IPS-NIHi11 (cell line): ENCODE data around the gene CCDC88A.
"Not testable (repeated sequence)": the region's sequence is repeated elsewhere in the genome, so short reads cannot be mapped to it uniquely, and the experiment has no call there.

Experiments used
- DNase-seq: peaks from one replicate; pipeline ENCODE4 v3.0.0; 2012; ENCODE audit warnings: mixed read lengths, low spot score

Gene CCDC88A

GRCh38 chr2:55419679-55420438 lies at the start of gene CCDC88A:
Gene CCDC88A, minus strand, starts transcription at chr2:55419856. Its CDS starts 777 bp downstream, at chr2:55419079.
- peak; percentile 96 for DNase-seq

DNA sequence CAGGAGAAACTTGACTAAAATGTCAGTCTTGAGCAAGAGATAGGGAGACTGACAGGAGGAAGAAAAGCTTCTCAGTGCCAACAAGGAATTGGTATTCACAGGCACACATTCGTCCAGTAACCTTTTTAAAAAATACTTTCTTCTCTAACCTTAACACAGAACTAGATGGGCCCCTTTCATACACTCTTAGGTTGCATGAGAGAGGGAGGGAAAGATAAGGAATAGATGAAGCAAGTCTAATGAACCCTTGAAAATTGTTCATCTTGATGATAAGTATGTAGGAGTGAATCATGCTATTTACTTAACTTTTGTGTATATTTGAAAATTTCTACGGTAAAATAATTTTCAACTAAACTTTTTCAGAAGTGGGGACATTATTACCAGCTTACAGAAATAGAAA lies 42.0 kb upstream of the CCDC88A start:
- DNase-seq = no peak

GRCh38 chr2:55460562-55460961 lies 40.9 kb upstream of the CCDC88A start:
- no peak for DNase-seq

- DNase-seq = no peak
These were observed 40.1 kb upstream of the CCDC88A start for GRCh38 chr2:55459714-55460274.

DNA sequence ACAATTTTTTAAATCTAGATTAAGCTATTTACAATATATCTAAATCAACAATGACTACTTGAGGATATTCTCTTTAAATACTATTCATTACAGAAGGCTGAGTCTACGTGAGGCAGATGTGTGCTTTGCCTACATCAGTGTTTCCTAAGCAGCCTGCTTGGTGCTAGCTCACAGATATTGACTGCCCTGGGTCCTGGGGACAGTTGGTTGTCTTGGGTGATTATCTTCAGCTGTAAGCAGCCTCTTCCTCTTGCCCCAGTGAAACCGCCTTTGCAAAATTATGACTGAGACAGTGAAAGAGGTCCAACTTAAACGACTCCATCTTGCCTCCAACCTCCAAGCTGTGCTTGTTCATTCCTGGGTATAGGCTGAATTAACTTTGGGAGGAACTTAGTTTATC lies 39.6 kb upstream of the CCDC88A start:
- no peak for DNase-seq

DNA sequence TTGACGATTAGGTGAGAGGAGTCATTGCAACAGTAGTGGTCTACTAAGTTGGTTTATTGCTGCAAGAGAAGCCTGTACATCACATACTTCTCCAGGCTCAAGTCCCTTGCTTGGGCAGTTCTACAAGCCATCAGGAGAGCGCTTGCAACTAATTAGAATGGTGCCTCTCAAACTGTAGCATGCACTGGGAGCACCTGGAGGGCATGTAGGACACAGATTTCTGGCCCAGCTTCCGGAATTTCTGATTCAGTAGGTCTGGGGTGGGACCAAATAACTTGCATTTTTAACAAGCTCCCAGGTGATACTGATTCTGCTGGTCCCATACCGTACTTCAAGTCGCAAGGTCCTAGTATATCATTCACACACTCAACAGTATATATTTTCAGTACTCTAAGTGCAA lies 34.5 kb upstream of the CCDC88A start:
- no peak for DNase-seq

DNA sequence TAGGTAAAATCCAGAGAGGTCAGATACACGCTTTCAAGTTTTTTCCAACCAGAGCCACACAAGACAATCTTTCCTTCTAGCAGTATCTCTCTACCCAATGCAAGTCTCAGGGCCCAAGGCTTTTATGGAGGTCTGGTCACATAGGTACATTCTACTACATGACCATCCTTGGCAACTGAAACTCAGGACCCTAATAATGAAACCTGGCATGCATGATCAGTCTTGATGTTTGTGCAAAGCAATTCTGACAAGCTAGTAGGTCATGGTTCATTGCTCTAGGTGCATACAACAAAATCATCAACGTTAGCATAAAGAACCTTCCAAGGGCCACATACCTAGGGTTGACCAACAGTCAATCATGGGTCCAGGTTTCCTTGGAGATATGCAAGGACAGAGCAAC lies 33.2 kb upstream of the CCDC88A start:
- DNase-seq = no peak

GRCh38 chr2:55451699-55452098 lies 32.0 kb upstream of the CCDC88A start:
- no peak for DNase-seq

DNA sequence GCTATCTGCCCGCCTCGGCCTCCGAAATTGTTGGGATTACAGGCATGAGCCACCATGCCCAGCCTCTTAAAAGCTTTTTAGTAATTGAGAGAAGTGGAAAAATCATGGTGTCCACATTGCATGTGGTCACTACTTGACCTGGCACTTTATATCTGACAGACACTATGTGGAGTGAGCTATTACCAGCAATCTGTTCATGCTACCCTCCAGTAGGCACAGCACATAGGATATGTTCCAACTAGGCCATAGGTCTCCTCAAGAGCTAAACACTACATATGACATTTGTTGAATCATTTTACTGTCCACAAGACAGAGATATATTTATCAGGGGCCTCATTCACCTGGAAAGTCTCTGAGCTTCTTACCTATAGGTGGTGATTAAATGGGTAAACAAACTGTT lies 30.4 kb upstream of the CCDC88A start:
- DNase-seq = not testable (repeated sequence)

- DNase-seq = not testable (repeated sequence)
These were observed 22.5 kb upstream of the CCDC88A start for GRCh38 chr2:55442045-55442760.

GRCh38 chr2:55441280-55441892 lies 21.7 kb upstream of the CCDC88A start:
- no peak for DNase-seq

DNA sequence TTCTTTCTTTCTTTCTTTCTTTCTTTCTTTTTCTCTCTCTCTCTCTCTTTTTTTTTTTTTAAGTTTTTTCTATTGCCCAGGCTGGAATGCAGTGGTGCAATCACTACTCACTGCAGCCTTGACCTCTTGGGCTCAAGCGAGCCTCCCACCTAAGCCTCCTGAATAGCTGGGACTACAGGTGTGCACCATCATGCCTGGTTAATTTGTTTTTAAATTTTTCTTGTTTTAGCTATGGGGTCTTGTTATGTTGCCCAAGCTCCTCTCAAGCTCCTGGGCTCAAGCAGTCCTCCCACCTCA lies 19.4 kb upstream of the CCDC88A start:
- DNase-seq = no peak

GRCh38 chr2:55438391-55439100 lies 18.9 kb upstream of the CCDC88A start:
- no peak for DNase-seq

DNA sequence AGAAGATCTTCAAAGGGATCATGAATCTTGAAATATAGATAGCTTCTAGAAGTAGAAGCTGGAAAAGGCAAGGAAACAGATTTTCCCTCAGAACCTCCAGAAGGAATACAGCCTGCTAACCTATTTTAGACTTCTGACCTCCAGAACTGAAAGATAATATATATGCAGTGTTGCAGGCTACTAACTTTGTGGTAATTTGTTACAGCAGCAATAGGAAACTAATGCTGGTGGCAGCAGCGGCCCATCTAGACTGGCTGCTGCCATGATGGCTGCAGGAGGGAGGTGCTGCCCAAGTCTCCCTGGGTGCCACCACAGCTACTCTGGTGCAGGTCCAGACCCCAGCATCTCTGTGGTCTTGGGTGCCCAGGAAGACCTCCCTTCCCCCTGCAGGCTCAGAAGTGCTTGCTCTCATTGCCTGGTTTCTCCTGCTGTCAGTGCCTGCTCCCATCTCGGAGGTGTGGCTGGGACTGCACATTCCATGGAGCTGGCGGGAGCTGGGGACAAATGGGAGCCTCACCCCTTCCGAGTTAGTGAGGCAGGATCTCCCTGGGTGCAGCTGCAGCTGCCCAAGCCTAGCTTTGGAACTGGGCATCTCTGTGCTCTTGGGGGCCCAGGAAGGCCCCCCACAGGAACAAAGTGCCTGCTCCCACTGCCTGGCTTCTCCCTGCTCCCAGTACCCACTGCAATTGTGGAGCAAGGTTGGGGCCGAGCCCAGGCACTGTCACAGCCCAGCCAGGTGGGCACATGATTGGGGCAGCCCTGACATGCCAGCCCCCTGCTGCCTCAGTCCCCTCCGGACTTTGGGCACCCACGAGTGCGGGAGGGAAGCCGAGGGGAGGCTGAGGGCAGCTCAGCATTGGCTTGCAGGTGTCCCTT lies 18.1 kb upstream of the CCDC88A start:
- no peak for DNase-seq

- DNase-seq = peak; percentile 26
These were observed 12.4 kb upstream of the CCDC88A start for GRCh38 chr2:55431982-55432627.

DNA sequence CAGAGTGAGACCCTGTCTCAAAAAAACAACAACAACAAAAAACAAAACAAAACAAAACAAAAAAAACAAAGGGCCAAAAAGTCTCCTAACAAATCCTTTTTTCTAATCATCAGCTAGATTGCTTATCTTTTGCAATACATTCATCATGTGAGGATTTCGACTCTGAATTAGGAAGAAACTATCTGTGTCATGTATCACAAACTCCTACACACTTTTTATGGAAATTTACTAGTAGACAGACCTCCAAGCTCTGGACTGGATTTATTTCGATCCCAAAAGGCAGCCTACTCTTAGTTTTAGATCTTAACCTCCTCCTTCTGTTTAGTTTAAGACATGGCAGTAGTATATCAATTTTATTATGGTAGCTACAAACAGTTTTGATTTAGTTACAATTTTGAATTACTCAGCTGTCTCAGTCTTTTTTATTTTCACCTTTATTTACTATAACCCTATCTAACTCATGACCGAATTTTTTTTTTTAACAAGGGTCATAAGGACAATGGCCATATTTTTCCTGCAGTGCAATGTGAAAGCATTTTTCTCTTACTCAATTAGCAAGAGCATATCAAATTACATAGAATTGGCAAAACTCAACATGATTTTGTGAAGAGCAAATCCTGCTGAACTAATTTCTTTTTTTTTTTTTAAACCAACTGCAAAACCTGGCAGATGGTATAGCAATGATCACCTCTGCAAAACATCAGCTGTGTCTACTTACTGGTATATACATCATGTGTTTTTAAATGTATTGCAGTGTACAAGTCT lies 10.7 kb upstream of the CCDC88A start:
- DNase-seq = no peak

DNA sequence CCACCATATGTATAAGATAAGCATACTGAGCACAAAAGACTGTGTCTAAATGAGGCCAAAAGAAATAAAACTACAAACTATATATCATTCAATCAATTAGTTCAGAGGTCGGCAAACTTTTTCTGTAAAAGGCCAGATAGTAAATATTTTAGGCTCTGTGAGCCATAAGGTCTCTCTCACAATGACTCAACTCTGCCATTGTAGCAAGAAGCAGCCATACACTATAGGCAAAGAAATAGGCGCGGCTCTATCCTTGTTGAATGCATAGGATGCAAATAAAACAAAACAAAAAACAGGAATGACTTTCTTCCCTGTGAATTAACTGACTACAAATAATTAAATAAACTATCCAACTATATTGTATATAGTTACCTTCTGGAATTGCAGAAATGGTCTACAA lies 8.6 kb upstream of the CCDC88A start:
- no peak for DNase-seq

DNA sequence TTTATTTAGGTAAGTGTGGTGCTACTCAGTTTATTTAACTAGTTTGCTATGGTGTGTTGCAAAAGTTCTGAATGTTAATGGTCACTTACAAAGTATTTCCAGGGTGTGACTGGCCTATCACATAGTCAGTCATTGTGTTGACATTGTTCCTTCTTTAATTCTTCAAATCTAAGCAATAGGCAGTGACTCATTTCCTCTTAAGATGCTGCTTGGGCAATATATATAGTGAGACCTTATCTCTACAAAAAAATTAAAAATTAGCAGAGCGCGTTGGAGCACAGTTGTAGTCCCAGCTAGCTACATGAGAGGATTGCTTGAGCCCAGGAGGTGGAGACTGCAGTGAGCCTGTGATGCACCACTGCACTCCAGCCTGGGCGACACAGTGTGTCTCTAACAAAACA lies 5.8 kb upstream of the CCDC88A start:
- no peak for DNase-seq

DNA sequence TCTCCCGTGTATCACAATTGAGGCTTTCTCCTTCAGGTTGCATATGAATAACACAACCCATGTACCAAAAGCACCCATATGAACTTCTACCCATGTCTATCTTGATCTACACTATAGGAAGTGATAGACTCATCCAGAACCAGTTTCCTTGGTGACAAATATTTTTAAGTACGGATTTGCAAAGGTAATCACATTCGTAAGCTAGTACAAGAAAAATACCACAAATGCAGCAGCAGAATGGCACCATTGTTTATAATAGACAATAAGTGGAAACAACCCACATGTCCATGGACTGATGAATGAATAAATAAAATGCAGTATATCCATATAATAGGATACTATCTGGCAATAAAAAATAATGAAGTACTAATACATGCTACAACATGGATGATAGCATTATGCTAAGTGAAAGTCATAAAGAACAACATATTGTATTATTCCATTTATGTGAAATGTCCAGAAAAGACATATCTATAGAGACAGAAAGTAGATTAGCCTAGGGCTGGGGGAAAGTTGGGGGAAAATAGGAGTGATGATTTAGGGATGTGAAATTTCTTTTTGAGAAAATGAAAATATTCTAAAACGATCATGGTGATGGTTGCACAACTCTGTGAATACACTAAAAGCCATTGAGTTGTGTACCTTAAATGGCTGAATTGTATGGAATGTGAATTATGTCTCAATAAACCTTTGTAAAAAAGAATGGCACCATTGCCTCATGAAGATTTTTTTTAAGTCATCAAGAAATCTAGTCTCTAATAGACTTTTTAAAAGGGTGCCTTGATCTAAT lies 3.4 kb upstream of the CCDC88A start:
- no peak for DNase-seq
